Stimulated activated CD4-positive, alpha-beta T cell treated with anti-CD3 and anti-CD28 coated beads, Interleukin-2, amount 100 ng/mL, for 24 hours (primary cell): ENCODE measurements around the gene PIK3R2.
"Not testable (repeated sequence)": the region's sequence is repeated elsewhere in the genome, so short reads cannot be mapped to it uniquely, and the experiment has no call there.

Experiments used
- DNase-seq, 2 donors: peaks; one replicate each; pipeline ENCODE4 v3.0.0-alpha.2; 2020

Gene PIK3R2

GRCh38 chr19:18152817-18153555 is at the start of gene PIK3R2:
TSS of gene PIK3R2 (plus strand) at chr19:18153163. CDS start at chr19:18155880, 2,717 bp downstream.
- peak; percentile 100 for DNase-seq

GRCh38 chr19:18104793-18105131 is 48.2 kb upstream of the PIK3R2 start:
- DNase-seq, result no peak

DNA sequence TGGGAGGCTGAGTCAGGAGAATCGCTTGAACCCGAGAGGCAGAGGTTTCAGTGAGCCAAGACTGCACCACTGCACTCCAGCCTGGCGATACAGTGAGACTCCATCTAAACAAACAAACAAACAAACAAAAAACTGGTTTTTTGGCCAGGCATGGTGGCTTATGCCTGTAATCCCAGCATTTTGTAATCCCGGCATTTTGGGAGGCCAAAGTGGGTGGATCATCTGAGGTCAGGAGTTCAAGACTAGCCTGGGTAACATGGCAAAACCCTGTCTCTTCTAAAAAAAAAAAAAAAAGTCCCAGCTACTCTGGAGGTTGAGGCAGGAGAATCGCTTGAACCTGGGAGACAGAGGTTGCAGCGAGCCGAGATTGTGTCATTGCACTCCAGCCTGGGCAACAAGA is 47.7 kb upstream of the PIK3R2 start:
- not testable (repeated sequence) for DNase-seq

DNA sequence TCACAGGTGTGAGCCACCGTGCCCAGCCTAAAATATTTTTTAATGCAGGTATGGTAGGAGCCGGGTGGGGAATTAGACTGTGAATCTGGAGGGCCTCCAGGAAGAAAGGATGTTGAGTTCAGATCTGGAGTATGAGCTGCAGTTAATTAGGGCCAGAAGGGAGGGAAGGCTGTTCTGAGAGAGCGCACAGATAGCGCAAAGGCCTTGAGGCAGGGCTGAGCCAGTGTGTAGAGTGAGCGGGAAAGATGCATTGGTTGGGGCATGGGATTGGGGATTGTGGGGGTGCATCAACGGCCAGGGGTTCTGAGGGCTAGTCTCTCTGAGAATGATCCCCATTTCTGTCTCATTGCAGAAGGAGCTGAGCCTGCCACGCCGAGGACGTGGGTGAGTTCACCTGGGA is 45.7 kb upstream of the PIK3R2 start:
- DNase-seq, result no peak

GRCh38 chr19:18108897-18109296 is 44.1 kb upstream of the PIK3R2 start:
- no peak for DNase-seq

DNA sequence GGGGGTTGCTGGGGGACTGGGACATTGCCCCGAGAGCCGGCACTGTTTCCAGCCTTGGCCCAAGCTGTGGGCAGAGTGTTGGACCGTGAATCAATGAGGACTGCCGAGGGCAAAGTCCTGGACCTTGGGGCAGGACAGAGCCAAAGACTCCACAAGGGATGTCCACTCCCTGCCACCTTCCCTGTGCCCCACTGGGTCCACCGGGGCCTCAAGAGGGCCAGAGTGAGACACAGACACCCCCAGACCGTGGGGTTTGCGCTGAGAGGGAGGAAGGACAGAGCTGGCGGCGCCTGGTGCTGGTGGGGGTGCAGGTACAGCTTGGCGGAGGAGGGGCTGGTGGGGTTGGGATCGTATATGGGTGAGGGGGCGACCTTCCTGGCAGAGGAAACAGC is 43.6 kb upstream of the PIK3R2 start:
- DNase-seq, result no peak

DNA sequence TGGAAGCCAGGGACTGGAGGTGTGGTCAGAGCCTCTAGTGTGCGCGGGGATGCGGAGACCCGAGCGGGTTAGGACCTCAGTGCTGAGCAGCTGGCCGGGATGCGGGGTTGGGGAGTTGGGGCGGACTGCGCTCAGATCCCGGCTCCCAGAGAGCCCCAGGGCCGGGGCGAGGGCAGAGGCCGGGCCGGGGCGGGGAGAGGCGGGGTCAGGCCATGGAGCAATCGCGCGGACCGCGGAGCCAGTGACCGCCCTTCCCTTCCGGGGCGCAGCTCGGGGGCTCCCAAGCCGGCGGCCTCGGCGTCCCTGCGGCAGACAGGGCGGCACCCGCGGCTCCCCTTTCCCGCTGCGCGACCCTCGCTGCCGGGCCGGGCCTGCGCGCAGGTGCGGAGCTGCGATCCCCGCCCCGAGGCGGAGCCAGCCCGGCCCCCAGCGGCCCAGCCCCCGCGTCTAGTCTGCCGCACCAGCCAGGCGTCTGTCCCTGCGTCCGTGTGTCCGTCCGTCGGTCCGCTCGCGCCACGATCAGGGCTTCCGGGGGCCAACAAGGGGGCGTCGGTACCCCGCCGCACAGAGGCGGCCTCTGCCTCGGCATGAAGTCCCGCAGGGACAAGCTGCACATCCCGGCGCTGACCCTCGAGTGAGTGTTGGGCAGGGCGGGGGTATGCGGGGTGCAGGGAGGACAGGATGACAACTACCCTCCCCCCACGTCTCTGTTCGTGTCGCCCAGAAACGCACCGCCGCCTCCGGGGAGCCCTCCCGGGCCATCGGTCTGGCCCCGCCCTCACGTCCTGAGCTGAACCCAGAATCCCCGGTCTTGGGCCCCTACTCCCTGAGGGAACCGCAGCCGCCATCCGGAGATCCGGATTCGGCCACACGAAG is 43.0 kb upstream of the PIK3R2 start:
- DNase-seq, result peak; percentile 64 to 73

GRCh38 chr19:18110609-18111232 is 42.2 kb upstream of the PIK3R2 start:
- DNase-seq, result no peak

DNA sequence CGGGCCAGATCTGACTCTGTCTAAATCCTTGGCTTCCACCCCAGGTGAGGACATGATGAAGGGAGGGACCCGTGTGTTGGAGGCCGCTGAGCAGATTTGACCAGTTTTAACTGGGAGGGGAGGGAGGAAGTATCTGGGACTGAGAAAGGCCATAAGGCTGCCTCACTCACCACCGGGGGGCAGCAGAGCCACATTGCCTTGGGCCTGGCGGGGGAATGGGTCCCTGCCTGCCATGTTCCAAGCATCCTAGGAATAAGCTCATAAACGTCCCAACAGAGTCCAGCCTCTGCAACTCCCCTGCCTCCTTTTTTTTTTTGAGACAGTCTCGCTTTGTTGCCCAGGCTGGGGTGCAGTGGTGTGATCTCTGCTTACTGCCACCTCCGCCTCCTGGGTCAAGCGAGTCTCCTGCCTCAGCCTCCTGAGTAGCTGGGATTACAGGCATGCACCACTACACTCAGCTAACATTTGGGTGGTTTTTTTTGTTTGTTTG is 39.9 kb upstream of the PIK3R2 start:
- peak; percentile 87 to 89 for DNase-seq

DNA sequence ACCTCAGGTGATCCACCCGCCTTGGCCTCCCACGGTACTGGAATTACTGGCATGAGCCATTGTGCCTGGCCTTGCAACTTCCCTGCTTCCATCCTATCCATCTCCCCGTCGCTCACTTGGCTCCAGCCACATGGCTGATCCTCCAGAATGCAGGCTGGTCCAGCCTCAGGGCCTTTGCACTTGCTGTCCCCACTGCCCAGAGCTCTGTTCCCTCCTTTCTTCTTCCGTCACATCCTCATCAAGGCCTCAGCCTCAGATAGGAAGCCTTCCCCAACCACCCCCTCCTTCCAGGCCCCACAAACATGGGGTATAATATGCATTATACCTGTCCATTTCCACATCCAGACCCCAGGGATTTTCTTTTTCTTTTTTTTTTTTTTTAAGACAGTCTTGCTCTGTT is 39.1 kb upstream of the PIK3R2 start:
- DNase-seq, result no peak

GRCh38 chr19:18114483-18114882 is 38.5 kb upstream of the PIK3R2 start:
- DNase-seq, result no peak

GRCh38 chr19:18117364-18117691 is 35.6 kb upstream of the PIK3R2 start:
- DNase-seq, result no peak

DNA sequence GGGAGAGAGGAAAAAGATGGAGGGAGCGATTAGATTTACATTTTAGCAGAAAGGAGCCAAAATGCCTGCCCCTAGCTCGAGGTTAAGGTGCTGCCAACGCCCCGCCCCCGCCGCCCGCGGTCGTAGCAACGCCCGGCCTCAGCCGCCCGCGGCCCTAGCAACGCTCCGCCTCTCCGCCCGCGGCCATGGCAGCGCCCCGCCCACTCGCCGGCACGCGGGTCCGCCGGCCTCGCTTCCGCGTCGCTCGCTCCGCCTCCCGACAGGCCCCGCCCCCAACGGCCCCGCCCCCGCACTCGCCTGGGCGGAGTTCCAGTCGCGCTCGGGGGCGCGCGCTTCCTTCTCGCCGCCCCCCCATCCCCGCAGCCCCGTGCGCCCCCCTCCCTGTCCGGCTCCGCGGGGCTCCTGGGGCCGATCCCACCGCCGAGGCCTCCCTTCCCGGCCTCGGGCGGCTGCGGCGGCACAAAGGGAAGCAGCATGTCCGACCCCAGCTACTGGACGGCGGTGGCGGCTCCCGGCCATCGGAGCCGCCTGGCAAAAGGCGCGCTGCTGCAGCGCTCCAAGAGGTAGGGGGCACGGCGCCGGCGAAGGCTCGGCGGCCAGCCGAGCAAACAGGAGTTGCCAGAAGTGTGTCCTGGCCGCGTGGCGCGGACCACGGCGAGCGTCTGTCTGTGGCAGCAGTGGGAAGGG is 35.1 kb upstream of the PIK3R2 start:
- DNase-seq, result peak; percentile 93 to 97

DNA sequence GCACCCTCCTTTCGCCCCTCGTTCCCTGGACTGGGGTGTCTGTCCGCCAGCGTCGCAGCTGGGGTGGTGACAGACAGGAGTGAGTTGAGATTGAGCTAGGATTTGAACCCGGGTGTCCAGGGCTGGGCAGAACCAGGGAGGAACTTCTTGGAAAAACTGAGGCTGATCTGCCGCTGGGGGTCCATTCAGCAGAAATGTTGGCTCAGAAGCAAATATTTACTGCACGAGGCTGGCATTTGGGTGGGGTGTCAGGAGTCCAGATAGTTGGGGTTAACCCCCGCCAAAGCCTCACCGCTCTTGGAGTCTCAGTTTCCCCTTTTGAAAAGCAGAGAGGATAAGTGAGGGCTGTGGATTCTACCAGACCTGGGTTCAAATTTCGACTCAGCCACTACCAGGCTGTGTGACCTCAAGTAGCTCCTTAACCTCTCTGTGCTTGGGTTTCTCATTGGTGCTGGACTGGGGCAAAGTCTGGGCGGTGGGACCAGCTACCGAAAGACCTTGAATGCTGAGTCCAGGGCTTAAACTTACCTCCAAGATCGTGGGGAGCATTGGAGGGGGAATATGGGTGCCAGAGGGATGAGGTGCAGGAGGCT is 34.4 kb upstream of the PIK3R2 start:
- DNase-seq, result peak in 1 of 2 donors; percentile 22

- DNase-seq, result peak; percentile 37 to 55
These were observed 33.8 kb upstream of the PIK3R2 start for GRCh38 chr19:18119013-18119716.

DNA sequence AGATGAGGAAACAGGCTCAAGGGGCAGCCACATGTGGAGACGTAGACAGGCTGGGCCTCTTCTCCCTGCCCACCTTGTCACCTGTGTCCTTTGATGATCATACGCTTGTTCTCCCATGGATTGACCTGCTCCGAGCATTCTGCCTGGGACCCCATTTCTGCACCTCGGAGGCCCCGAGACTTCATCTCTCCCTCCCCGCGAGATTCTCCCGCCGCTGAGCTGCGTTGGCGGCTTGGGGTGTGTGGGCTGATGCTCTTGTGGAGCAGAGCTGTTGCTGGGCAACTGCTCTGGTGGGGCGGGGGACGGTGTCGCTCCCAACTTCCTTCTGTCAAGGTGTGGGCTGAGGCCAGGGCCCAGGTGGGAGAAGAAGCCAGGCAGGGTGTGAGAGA is 33.3 kb upstream of the PIK3R2 start:
- DNase-seq, result peak; percentile 60 to 62

- no peak for DNase-seq
These were observed 32.8 kb upstream of the PIK3R2 start for GRCh38 chr19:18120127-18120526.

GRCh38 chr19:18121166-18121565 is 31.8 kb upstream of the PIK3R2 start:
- DNase-seq, result no peak

DNA sequence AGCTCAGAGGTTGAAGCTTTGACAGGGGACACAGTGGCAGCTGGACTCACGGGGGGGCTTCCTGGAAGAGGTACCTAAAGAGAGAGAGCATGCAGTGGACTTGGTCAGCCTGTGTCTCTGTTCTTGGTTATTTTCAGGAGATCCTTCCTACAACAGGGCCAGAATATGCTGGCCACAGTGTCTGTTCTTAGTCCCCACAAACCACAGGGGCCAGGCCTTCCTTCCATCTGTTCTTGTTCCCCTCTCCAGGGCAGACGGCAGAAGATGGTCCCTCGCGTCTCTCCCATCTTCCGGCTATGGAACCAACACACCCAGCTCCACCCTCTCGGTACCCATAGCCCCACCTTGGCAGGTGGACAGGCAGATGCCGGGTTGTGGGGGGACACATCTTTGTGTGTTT is 30.5 kb upstream of the PIK3R2 start:
- no peak for DNase-seq

- DNase-seq, result no peak
These were observed 29.8 kb upstream of the PIK3R2 start for GRCh38 chr19:18122860-18123795.

GRCh38 chr19:18123819-18124218 is 29.1 kb upstream of the PIK3R2 start:
- no peak for DNase-seq
